SK-N-SH (cell line): Measurements from ENCODE around the gene CLEC7A. TPM values are rescaled to one million over a fixed set of nuclear protein-coding genes. Genes with fewer than 3 reads are reported as not detected.

Experiments
- CTCF ChIA-PET: fragments of 300-600, 350-600 bp; formaldehyde crosslinking; extraction: SDS; loops from one replicate; lab custom pipeline; 2021; lab: Yijun Ruan, JAX
- POLR2A ChIA-PET: fragments of 350-600 bp; sonication (Branson Sonifier 250); formaldehyde crosslinking; extraction: SDS; loops from one replicate; lab custom pipeline; 2020; ENCODE audit warnings: antibody characterized with exemption, inconsistent platforms; lab: Yijun Ruan, JAX
- DNase-seq: peaks from one replicate; pipeline ENCODE4 v3.0.0; 2012
- H2AFZ ChIP-seq: fragments of 200-600 bp; sonication (generic); 2 replicates; pipeline ENCODE4 v1.8.1; 2016; ENCODE audit warnings: antibody characterized with exemption, mild to moderate bottlenecking, low read depth
- H3F3A ChIP-seq: fragments of 200-600 bp; sonication (generic); replicated peaks from 2 replicates; pipeline ENCODE3; 2016; ENCODE audit warnings: antibody characterized with exemption, mild to moderate bottlenecking; ENCODE audit not compliant: insufficient read depth
- H3K27ac ChIP-seq, 2 experiments: fragments of 200-500 bp in 1 of 2; fragments of 200-600 bp in 1 of 2; sonication (Bioruptor generic) in 1 of 2; sonication (generic), shearing (Covaris generic) in 1 of 2; 2 replicates each; pipeline versions ENCODE4 v1.5.1 to v1.6.1; 2014 to 2016; ENCODE audit warnings: low read depth in 2 of 2, inconsistent platforms in 1 of 2, low read length in 1 of 2, mild to moderate bottlenecking in 1 of 2, mixed read lengths in 1 of 2
- H3K27me3 ChIP-seq: fragments of 200-600 bp; sonication (generic), shearing (Covaris generic); 2 replicates; pipeline ENCODE4 v1.6.1; 2016; ENCODE audit warnings: mixed run types; ENCODE audit not compliant: insufficient read depth
- H3K36me3 ChIP-seq, 2 experiments: fragments of 200-500 bp in 1 of 2; fragments of 200-600 bp in 1 of 2; sonication (Bioruptor generic) in 1 of 2; sonication (generic) in 1 of 2; replicated peaks in 1 of 2; 2 replicates each; pipeline versions ENCODE3 to v1.5.1; 2014 to 2016; ENCODE audit warnings: low read length in 1 of 2, mild to moderate bottlenecking in 1 of 2; ENCODE audit not compliant: insufficient read depth in 2 of 2, control insufficient read depth in 1 of 2
- H3K4me1 ChIP-seq, 2 experiments: fragments of 200-500 bp in 1 of 2; fragments of 200-600 bp in 1 of 2; sonication (Bioruptor generic) in 1 of 2; sonication (generic), shearing (Covaris generic) in 1 of 2; 2 replicates each; pipeline versions ENCODE4 v1.5.1 to v1.6.1; 2014 to 2016; ENCODE audit warnings: low read depth in 1 of 2, low read length in 1 of 2, mixed run types in 1 of 2; ENCODE audit not compliant: insufficient read depth in 2 of 2, control insufficient read depth in 1 of 2
- H3K4me2 ChIP-seq: fragments of 200-600 bp; sonication (generic), shearing (Covaris generic); 2 replicates; pipeline ENCODE4 v1.6.1; 2017; ENCODE audit warnings: mixed run types
- H3K4me3 ChIP-seq, 2 experiments: fragments of 200-500 bp in 1 of 2; fragments of 200-600 bp in 1 of 2; sonication (Bioruptor generic) in 1 of 2; sonication (generic), shearing (Covaris generic) in 1 of 2; 2 replicates each; pipeline versions ENCODE4 v1.5.1 to v1.8.1; 2014 to 2016; ENCODE audit warnings: low read depth in 2 of 2, inconsistent platforms in 1 of 2, low read length in 1 of 2, mild to moderate bottlenecking in 1 of 2, mixed read lengths in 1 of 2, moderate library complexity in 1 of 2
- H3K79me2 ChIP-seq: fragments of 200-600 bp; sonication (generic); 2 replicates; pipeline ENCODE4 v1.8.1; 2017; ENCODE audit warnings: mild to moderate bottlenecking; ENCODE audit not compliant: insufficient read depth
- H3K9ac ChIP-seq: fragments of 200-600 bp; sonication (generic); 2 replicates; pipeline ENCODE4 v1.6.1; 2017; ENCODE audit warnings: mixed run types
- H3K9me2 ChIP-seq: fragments of 200-600 bp; sonication (generic); 2 replicates; pipeline ENCODE4 v1.6.1; 2017; ENCODE audit warnings: mixed run types
- H3K9me3 ChIP-seq: fragments of 200-600 bp; sonication (generic); 2 replicates; pipeline ENCODE4 v1.6.1; 2017; ENCODE audit warnings: mixed run types, mild to moderate bottlenecking, moderate library complexity
- H4K20me1 ChIP-seq: fragments of 200-600 bp; sonication (generic); 2 replicates; pipeline ENCODE4 v1.6.1; 2017; ENCODE audit warnings: mild to moderate bottlenecking, mixed run types; ENCODE audit not compliant: insufficient read depth
- CHD2 ChIP-seq: fragments of 150-350 bp; IDR thresholded peaks from 2 replicates; pipeline ENCODE4 v1.6.1; 2018; ENCODE audit warnings: low read length; ENCODE audit not compliant: partially characterized antibody
- ELF1 ChIP-seq: IDR thresholded peaks from 2 replicates; pipeline ENCODE4 v1.4.0; 2012
- FOSL2 ChIP-seq: IDR thresholded peaks from 2 replicates; pipeline ENCODE4 v1.4.0; 2012; ENCODE audit warnings: low read depth, mild to moderate bottlenecking, moderate library complexity, borderline replicate concordance
- FOXM1 ChIP-seq: IDR thresholded peaks from 2 replicates; pipeline ENCODE4 v1.4.0; 2012; ENCODE audit warnings: low read depth, mild to moderate bottlenecking
- MEF2A ChIP-seq: IDR thresholded peaks from 2 replicates; pipeline ENCODE4 v1.4.0; 2012; ENCODE audit warnings: low read depth, borderline replicate concordance
- MXI1 ChIP-seq: IDR thresholded peaks from 2 replicates; pipeline ENCODE4 v1.6.1; 2012; ENCODE audit warnings: mild to moderate bottlenecking, low read depth, low read length, improper control_type of control experiment
- NFIC ChIP-seq: IDR thresholded peaks from 2 replicates; pipeline ENCODE4 v1.4.0; 2012; ENCODE audit warnings: borderline replicate concordance
- NRF1 ChIP-seq: IDR thresholded peaks from 2 replicates; pipeline ENCODE4 v1.6.1; 2012; ENCODE audit warnings: low read depth, mild to moderate bottlenecking, low read length
- PBX3 ChIP-seq: IDR thresholded peaks from 2 replicates; pipeline ENCODE4; 2012
- RAD21 ChIP-seq: IDR thresholded peaks from 2 replicates; pipeline ENCODE4 v1.6.1; 2012; ENCODE audit warnings: mild to moderate bottlenecking, low read length
- RCOR1 ChIP-seq: fragments of 150-350 bp; IDR thresholded peaks from 2 replicates; pipeline ENCODE4 v1.6.1; 2017; ENCODE audit warnings: antibody characterized with exemption, low read length
- RFX5 ChIP-seq: IDR thresholded peaks from 2 replicates; pipeline ENCODE4 v1.6.1; 2012; ENCODE audit warnings: mild to moderate bottlenecking, improper control_type of control experiment, low read length
- TAF1 ChIP-seq: IDR thresholded peaks from 2 replicates; pipeline ENCODE4 v1.6.1; 2012; ENCODE audit warnings: low read depth, mild to moderate bottlenecking, low read length, moderate library complexity, borderline replicate concordance
- TCF12 ChIP-seq: IDR thresholded peaks from 2 replicates; pipeline ENCODE4 v1.4.0; 2012
- USF1 ChIP-seq: IDR thresholded peaks from 2 replicates; pipeline ENCODE4 v1.4.0; 2012; ENCODE audit warnings: low read depth, borderline replicate concordance
- USF2 ChIP-seq: fragments of 150-350 bp; IDR thresholded peaks from 2 replicates; pipeline ENCODE4 v1.6.1; 2017; ENCODE audit warnings: antibody characterized with exemption, low read length, low read depth, borderline replicate concordance
- ZBTB33 ChIP-seq: IDR thresholded peaks from 2 replicates; pipeline ENCODE4 v1.4.0; 2012; ENCODE audit warnings: low read depth, borderline replicate concordance
- WGBS: methylation state at CpG from one replicate; pipeline ENCODE4 v1.1.6; 2017; ENCODE audit warnings: low lambda C conversion rate; 5-methylcytosine and 5-hydroxymethylcytosine counted together
- polyA plus RNA-seq, 3 experiments: library from polyadenylated mRNA; depleted of rRNA; stranded (reverse); fragments of >200 nt; gene quantifications; 2 replicates each; pipeline ENCODE4 v1.2.3, GENCODE V29; 2012

CLEC7A gene
- polyA plus RNA-seq, 1 of the 3 experiments (the other 2 are of a cell fraction) = not detected

- DNase-seq = no peak
- H3K79me2 ChIP-seq = no peaks in the 10 kb centered on the region
- CTCF ChIA-PET = interaction anchor here (0.6 kb wide), 1 partner anchor 34 kb away, joined by 3 read pairs; no protein-coding TSS in a partner anchor
- H4K20me1 ChIP-seq = no peaks in the 10 kb centered on the region
- no peaks in the 10 kb centered on the region for H3F3A ChIP-seq
- no peaks in the 10 kb centered on the region; the same call in 1 of the 2 replicates for H3K27me3 ChIP-seq
- no peaks in the 10 kb centered on the region; a peak in 1 of 4 replicates for H3K4me1 ChIP-seq
- no peak overlapping the region for H3K4me3 ChIP-seq
- H3K9ac ChIP-seq = no peak overlapping the region
- H3K36me3 ChIP-seq = no peaks in the 10 kb centered on the region
- no peaks in the 10 kb centered on the region for H3K9me2 ChIP-seq
- POLR2A ChIA-PET = no interaction called here
- WGBS = 8% methylated on average over 2 of the region's 2 CpGs
- H3K27ac ChIP-seq = no peak overlapping the region
- H3K9me3 ChIP-seq = no peaks in the 10 kb centered on the region
- no peak overlapping the region for H3K4me2 ChIP-seq
- H2AFZ ChIP-seq = no peak overlapping the region
- no peak for TF ChIP-seq MEF2A
- TF ChIP-seq NRF1 = no peak
- TF ChIP-seq NFIC = no peak
- no peak for TF ChIP-seq CHD2
- TF ChIP-seq TCF12 = no peak
- no peak for TF ChIP-seq ZBTB33
- TF ChIP-seq RAD21 = no peak
- TF ChIP-seq, all 33 proteins: peak for 0
Observed at GRCh38 chr12:10072131-10072530, 57.9 kb downstream of the CLEC7A start.

- DNase-seq = no peak
- H2AFZ ChIP-seq = no peak overlapping the region
- H4K20me1 ChIP-seq = no peaks in the 10 kb centered on the region
- 14% methylated on average over 4 of the region's 4 CpGs for WGBS
- ChIA-PET CTCF (no interaction called here), POLR2A (no interaction called here)
- H3K36me3 ChIP-seq = no peaks in the 10 kb centered on the region
- no peaks in the 10 kb centered on the region; a peak in 1 of 4 replicates for H3K4me1 ChIP-seq
- no peaks in the 10 kb centered on the region for H3K9me2 ChIP-seq
- no peak overlapping the region for H3K27ac ChIP-seq
- H3F3A ChIP-seq = no peaks in the 10 kb centered on the region
- H3K9me3 ChIP-seq = no peaks in the 10 kb centered on the region
- H3K9ac ChIP-seq = no peak overlapping the region
- no peak overlapping the region for H3K4me3 ChIP-seq
- H3K79me2 ChIP-seq = no peaks in the 10 kb centered on the region
- no peaks in the 10 kb centered on the region; the same call in 1 of the 2 replicates for H3K27me3 ChIP-seq
- H3K4me2 ChIP-seq = no peak overlapping the region
- TF ChIP-seq RFX5 (no peak), USF2 (no peak), FOSL2 (no peak), RCOR1 (no peak), CHD2 (no peak), USF1 (no peak), ELF1 (no peak), PBX3 (no peak), TAF1 (no peak), RAD21 (no peak), MXI1 (no peak), FOXM1 (no peak)
Observed at GRCh38 chr12:10070380-10070779, 59.6 kb downstream of the CLEC7A start.
